ENCODE results near the gene SMAD2. TPM values are rescaled to one million over a fixed set of nuclear protein-coding genes. Genes with fewer than 3 reads are reported as not detected.

The SMAD2 gene
- total RNA-seq, 4 donors from 2014 or later: 38.1 to 67.7 (median 42.4) TPM

- TF ChIP-seq, protein P1, sequence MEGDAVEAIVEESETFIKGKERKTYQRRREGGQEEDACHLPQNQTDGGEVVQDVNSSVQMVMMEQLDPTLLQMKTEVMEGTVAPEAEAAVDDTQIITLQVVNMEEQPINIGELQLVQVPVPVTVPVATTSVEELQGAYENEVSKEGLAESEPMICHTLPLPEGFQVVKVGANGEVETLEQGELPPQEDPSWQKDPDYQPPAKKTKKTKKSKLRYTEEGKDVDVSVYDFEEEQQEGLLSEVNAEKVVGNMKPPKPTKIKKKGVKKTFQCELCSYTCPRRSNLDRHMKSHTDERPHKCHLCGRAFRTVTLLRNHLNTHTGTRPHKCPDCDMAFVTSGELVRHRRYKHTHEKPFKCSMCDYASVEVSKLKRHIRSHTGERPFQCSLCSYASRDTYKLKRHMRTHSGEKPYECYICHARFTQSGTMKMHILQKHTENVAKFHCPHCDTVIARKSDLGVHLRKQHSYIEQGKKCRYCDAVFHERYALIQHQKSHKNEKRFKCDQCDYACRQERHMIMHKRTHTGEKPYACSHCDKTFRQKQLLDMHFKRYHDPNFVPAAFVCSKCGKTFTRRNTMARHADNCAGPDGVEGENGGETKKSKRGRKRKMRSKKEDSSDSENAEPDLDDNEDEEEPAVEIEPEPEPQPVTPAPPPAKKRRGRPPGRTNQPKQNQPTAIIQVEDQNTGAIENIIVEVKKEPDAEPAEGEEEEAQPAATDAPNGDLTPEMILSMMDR (IDR thresholded peaks at IDR 0.05): peak in 2 of 6 experiments; percentile 14 to 25
- no peak for TF ChIP-seq POLR2A (IDR thresholded peaks at IDR 0.05)
- H3K9me3 ChIP-seq: no peaks in the 10 kb centered on the region
- peak overlapping the region; percentile 96 to 100 (median 98) for H3K27ac ChIP-seq
- H3K4me1 ChIP-seq: peaks cover under 1 to 39% (median 13%) of the 10 kb centered on the region in 3 donors
- intact Hi-C loops (cut with DNase I): no loop called here
- 15 to 28% methylated on average over 8 of the region's 8 CpGs for WGBS, 2 donors
- DNase-seq: no peak
- H3K4me3 ChIP-seq: peak overlapping the region; percentile 77 to 89 (median 86)
- no peaks in the 10 kb centered on the region for H3K27me3 ChIP-seq
- no peaks in the 10 kb centered on the region for H3K36me3 ChIP-seq
Measured at GRCh38 chr18:47931718-47932103, 1.3 kb upstream of the SMAD2 start.

GRCh38 chr18:47930931-47931717, 665 bp upstream of the SMAD2 start:
- intact Hi-C loops (cut with DNase I): no loop called here
- peak; percentile 84 for DNase-seq
- Histone ChIP-seq H3K27ac (peak overlapping the region; percentile 96 to 100 (median 98)), H3K4me1 (peaks cover 6 to 45% (median 19%) of the 10 kb centered on the region in 3 donors), H3K36me3 (no peaks in the 10 kb centered on the region), H3K27me3 (no peaks in the 10 kb centered on the region), H3K9me3 (no peaks in the 10 kb centered on the region), H3K4me3 (peak overlapping the region; percentile 77 to 89 (median 86))
- 0% methylated on average over 14 to 32 of the region's 107 CpGs for WGBS, 2 donors
- TF ChIP-seq POLR2A (IDR thresholded peaks at IDR 0.05): peak in 3 of 4 donors; percentile 21 to 80 (median 66)
- TF ChIP-seq, protein P1 (IDR thresholded peaks at IDR 0.05): no peak

DNA sequence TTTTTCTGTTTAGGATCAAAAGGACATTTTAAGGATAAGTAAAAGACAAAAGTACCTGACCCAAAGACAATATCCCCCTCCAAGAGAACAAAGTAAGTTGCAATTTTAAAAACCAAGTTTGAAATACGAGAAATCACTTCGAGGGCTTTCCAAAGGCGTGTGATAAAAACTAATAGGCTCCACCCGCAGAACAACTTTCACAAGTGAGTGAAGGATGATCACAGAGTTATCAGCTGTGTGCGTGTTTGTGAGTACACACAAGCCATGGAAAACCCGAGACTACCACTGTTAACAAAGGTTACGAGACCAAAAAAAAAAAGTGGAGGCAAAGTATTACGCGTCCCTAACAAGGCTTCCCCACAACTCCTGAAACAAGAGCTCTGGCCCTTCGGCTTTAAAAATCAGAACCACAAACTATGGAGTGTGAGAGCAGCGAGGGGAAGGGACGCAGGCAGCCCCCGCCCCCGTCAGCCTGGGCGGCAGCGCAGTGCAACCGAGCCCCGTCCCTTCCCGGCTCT, 719 bp downstream of the SMAD2 start:
- intact Hi-C loops (cut with DNase I): no loop called here
- WGBS, 2 donors: 0% methylated on average over 10 to 15 of the region's 19 CpGs
- Histone ChIP-seq H3K4me3 (peak overlapping the region; percentile 77 to 89 (median 86)), H3K36me3 (no peaks in the 10 kb centered on the region), H3K4me1 (peaks cover 6 to 55% (median 24%) of the 10 kb centered on the region in 3 donors), H3K27ac (peak overlapping the region; percentile 96 to 100 (median 98)), H3K9me3 (no peaks in the 10 kb centered on the region), H3K27me3 (no peaks in the 10 kb centered on the region)
- no peak for TF ChIP-seq POLR2A (IDR thresholded peaks at IDR 0.05)
- TF ChIP-seq, protein P1 (IDR thresholded peaks at IDR 0.05): no peak
- DNase-seq: no peak

DNA sequence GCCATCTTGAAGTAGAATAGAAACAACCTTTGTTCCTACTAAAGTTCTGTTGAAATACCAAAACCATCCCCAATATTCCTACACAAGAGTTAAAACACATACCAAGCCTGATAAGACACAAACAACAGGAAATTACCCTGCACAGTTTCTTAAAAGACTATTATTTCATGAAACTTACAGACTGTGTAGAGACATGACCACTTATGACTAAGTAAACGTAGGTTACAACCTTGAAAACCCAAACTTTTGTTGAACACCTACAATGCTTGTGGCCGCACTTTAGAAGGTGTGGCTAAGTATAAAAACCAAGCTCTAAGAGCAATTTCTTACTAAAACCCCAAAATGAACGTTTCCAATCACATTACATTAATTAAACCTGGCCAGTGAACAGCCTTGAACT, 2.0 kb downstream of the SMAD2 start:
- Histone ChIP-seq H3K27me3 (no peaks in the 10 kb centered on the region), H3K4me3 (peak overlapping the region in 3 of 4 donors; percentile 85 to 89 (median 87)), H3K27ac (peak overlapping the region in 1 of 4 donors; percentile 99), H3K4me1 (peaks cover 6 to 65% (median 24%) of the 10 kb centered on the region in 3 donors), H3K36me3 (no peaks in the 10 kb centered on the region), H3K9me3 (no peaks in the 10 kb centered on the region)
- TF ChIP-seq, protein P1 (IDR thresholded peaks at IDR 0.05): no peak
- TF ChIP-seq POLR2A (IDR thresholded peaks at IDR 0.05): no peak
- no peak for DNase-seq
- intact Hi-C loops (cut with DNase I): no loop called here
- WGBS, 2 donors: 11 to 19% methylated on average over 3 of the region's 3 CpGs

All from esophagus squamous epithelium (tissue), 5 donors.